ENCODE measurements around the gene FAS. TPM values are rescaled to one million over a fixed set of nuclear protein-coding genes. Genes with fewer than 3 reads are reported as not detected.

FAS gene
- total RNA-seq (2014; rRNA removed; shearing (Covaris generic); ENCODE audit: low replicate concordance), result 47.8 and 63.4 TPM in 2 replicates

DNA sequence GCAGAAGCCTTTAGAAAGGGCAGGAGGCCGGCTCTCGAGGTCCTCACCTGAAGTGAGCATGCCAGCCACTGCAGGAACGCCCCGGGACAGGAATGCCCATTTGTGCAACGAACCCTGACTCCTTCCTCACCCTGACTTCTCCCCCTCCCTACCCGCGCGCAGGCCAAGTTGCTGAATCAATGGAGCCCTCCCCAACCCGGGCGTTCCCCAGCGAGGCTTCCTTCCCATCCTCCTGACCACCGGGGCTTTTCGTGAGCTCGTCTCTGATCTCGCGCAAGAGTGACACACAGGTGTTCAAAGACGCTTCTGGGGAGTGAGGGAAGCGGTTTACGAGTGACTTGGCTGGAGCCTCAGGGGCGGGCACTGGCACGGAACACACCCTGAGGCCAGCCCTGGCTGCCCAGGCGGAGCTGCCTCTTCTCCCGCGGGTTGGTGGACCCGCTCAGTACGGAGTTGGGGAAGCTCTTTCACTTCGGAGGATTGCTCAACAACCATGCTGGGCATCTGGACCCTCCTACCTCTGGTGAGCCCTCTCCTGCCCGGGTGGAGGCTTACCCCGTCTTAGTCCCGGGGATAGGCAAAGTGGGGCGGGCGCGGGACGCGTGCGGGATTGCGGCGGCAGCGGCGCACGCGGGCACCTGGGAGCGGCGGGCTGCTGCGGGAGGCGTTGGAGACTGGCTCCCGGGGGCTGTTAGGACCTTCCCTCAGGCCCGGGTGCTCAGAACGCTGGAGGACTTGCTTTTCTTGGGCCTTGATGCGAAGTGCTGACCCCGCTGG, at the start of gene FAS:
TSS of gene FAS (plus strand) at position 415 of the 777 bp plus-strand sequence. CDS start at position 494, 79 bp downstream.
- peak; percentile 97 for DNase-seq (ENCODE audit: low read depth)
- in situ Hi-C loops (cut with HindIII; ENCODE audit: low pct_unique_long_range_greater_than_20kb, low sequenced_read_pairs), result no loop called here

DNA sequence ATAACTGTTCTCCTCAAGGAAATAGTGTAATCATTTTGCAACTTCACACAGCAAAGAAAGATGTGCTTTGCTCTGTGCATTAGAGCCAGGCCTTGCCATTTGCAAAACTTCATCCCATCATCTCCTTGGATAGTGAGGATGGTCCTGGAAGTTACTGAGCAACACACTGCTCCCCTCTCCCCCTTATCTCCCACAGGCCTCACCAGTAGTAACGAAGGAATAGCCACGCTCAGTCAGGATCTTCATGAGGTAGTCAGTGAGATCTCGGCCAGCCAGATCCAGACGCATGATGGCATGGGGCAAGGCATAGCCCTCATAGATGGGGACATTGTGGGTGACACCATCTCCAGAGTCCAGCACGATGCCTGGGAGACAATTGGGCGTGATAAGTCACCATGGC, 49.6 kb upstream of the FAS start:
- DNase-seq (ENCODE audit: low read depth), result no peak

DNA sequence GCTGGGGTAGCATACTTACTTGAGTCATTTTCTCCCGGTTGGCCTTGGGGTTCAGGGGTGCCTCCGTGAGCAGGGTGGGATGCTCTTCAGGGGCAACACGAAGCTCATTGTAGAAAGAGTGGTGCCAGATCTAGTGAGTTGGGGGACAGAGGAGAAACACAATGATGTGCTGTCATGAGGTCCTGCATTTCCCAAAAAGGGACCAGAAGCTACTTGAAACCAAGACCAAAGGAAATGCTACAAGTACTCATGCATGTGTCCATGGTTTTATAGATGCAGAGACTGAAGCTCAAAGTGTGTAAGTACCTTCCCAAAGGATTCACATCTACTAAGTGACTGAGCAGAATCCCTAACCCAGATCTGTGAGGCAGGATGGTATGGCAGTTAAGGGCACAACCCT, 46.8 kb upstream of the FAS start:
- in situ Hi-C loops (cut with HindIII; ENCODE audit: low pct_unique_long_range_greater_than_20kb, low sequenced_read_pairs), result no loop called here
- DNase-seq (ENCODE audit: low read depth), result no peak

More for the DNA sequence above, 49.6 kb upstream of the FAS start:
- in situ Hi-C loops (cut with HindIII; ENCODE audit: low pct_unique_long_range_greater_than_20kb, low sequenced_read_pairs), result no loop called here

DNA sequence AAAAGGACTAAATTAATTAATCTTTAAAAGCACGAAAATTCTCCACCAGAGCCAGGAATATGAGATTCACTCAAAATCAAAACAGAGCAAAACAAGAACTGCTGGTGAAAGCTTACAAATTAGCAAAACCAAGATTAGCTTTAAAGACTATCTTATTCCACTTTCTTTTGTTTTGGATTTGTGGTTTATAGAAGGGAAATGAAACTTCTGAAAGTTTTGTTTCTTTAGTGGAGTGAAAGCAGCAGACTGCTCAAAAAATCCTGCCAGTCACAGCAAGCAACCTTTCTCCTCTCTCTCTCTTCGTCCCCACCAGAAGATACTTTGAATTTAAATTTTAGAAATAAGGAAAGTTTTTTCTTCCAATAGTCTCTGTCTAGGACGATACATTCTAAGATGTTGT, 45.8 kb upstream of the FAS start:
- in situ Hi-C loops (cut with HindIII; ENCODE audit: low pct_unique_long_range_greater_than_20kb, low sequenced_read_pairs), result no loop called here
- DNase-seq (ENCODE audit: low read depth), result no peak

DNA sequence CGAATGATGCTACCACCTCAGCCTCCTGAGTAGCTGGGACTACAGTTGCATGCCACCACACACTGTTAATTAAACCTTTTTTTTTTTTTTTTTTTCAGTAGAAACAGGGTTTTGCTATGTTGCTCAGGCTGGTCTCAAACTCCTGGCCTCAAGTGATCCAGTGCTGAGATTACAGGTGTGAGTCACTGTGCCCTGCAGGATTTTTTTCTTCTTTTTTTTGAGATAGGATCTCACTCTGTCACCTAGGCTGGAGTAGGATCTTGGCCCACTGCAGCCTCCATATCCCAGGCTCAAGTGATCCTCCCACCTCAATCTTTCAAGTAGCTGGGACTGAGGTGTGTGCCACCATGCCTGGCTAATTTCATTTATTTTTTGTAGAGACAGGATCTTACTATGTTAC, 44.4 kb upstream of the FAS start:
- in situ Hi-C loops (cut with HindIII; ENCODE audit: low pct_unique_long_range_greater_than_20kb, low sequenced_read_pairs), result no loop called here
- no peak for DNase-seq (ENCODE audit: low read depth)

DNA sequence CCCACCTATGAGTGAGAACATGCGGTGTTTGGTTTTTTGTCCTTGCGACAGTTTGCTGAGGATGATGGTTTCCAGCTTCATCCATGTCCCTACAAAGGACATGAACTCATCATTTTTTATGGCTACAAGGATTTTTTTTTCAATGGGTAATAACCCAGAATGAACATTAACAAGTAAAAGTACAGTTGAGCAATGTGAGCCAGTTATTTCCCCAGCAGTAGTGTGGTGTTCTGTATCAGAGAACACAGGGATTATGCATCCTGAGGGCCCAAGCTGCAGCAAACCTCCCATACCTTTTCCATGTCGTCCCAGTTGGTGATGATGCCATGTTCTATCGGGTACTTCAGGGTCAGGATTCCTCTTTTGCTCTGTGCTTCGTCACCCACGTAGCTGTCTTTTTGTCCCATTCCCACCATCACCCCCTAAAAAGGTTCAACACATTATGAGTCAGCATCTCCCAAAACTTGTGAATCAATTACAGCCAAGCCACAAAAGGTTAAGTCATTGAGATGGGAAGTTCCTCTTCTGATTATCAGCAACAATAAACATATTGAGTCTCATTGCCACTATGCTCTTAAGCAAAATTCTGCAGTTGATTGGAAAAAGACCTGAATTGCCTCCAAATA, 43.5 kb upstream of the FAS start:
- DNase-seq (ENCODE audit: low read depth), result no peak
- in situ Hi-C loops (cut with HindIII; ENCODE audit: low pct_unique_long_range_greater_than_20kb, low sequenced_read_pairs), result no loop called here

DNA sequence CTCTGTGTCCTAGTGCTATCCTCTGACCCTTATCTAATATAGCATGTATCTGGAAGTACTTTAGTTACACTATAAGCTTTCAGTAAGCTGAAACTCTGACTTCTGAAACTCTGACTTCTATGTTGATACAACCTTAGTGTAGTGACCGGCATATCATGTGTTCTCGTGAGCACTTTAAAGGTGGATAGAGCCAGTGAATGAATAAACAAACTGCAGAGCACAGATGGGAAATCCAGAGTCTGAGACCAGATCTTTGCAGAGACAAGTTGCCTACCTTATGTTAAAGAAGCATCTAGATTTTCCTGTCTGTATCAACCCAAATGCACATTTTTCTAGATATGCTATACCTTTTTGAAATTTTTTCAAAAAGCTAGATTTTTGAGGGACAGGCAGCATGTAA, 41.5 kb upstream of the FAS start:
- in situ Hi-C loops (cut with HindIII; ENCODE audit: low pct_unique_long_range_greater_than_20kb, low sequenced_read_pairs), result no loop called here
- DNase-seq (ENCODE audit: low read depth), result no peak

DNA sequence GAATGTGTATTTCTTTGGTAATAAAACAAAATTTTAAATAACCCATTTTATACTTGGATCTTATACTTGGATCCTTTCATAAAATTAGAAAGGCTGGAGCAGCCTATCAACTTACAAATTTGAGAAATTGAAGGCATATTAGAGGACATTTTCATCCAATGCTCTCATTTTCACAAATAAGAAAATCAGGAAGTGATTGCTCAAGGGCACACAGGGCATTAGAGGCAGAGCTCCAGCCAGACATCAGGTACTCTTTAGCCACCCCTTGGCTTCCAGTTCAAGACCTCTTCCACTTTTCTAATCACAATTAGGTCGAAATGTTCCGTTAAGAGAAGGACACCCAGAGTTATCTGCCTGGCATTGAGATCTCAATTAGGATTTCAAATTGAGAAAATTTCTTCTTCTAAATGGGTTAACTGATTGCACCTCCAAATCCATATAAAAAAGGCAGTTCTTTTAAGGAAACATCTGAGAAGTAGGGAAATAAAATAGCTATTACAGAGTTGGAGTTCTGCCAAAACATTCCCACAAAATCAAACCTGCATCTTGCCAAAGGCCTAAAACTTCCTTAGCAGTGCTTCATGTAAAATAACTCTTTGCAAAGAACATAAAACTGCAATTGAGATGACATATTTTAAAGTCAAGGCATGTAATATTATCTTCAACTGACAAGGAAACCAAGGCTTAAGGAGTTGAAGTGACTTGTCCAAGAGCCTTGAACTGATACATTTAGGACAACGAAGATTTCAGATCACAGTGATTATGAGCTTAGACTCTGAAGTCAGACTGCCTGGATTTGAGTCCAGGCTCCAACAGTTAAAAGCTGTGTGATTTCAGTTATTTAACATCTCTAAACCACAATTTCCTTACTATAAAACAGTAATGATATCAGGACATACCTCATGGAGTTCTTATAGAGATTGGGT, 40.4 kb upstream of the FAS start:
- in situ Hi-C loops (cut with HindIII; ENCODE audit: low pct_unique_long_range_greater_than_20kb, low sequenced_read_pairs), result no loop called here

DNA sequence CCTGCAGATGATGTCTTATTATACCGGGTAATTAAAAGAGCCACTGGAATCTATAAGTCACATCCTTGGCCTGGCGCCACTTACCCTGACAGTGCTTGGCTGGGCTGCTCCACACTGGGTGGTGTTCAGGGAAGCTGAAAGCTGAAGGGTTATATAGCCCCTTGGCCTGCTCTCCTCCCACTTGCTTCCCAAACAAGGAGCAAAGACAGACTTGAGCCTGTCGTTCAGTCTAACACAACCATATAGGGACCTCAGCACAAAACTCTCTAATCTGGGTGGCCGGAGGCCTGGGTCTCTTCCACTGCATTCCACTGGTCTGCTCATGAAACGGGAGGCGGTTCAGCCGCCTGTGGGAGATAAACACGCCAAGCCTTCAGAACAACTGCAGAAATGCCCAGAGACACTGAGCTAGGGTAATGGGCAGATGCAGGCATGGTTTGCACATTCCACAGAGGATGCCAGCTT, 37.9 kb upstream of the FAS start, which contains the start of gene ACTA2:
TSS of gene ACTA2 (minus strand) at position 127 of the 465 bp plus-strand sequence. CDS start 3,843 bp downstream, outside the sequence.
- in situ Hi-C loops (cut with HindIII; ENCODE audit: low pct_unique_long_range_greater_than_20kb, low sequenced_read_pairs), result no loop called here
- DNase-seq (ENCODE audit: low read depth), result no peak

More for the DNA sequence above, 40.4 kb upstream of the FAS start:
- DNase-seq (ENCODE audit: low read depth), result no peak

DNA sequence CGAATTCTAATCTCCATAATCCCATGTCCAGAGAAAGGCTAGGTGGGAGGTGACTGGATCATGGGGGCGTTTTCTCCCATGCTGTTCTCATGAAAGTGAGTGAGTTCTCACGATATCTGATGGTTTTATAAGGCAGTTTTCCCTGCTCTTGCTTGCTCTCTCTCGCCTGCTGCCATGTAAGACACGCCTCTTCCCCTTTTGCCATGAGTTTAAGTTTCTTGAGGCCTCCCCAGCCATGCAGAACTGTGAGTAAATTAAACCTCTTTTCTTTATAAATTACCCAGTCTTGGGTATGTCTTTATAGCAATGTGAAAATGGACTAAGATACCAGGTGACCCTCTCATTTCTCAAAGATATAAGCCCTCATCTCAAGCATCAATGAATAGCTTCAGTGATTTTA, 36.9 kb upstream of the FAS start:
- DNase-seq (ENCODE audit: low read depth), result no peak
- in situ Hi-C loops (cut with HindIII; ENCODE audit: low pct_unique_long_range_greater_than_20kb, low sequenced_read_pairs), result no loop called here

DNA sequence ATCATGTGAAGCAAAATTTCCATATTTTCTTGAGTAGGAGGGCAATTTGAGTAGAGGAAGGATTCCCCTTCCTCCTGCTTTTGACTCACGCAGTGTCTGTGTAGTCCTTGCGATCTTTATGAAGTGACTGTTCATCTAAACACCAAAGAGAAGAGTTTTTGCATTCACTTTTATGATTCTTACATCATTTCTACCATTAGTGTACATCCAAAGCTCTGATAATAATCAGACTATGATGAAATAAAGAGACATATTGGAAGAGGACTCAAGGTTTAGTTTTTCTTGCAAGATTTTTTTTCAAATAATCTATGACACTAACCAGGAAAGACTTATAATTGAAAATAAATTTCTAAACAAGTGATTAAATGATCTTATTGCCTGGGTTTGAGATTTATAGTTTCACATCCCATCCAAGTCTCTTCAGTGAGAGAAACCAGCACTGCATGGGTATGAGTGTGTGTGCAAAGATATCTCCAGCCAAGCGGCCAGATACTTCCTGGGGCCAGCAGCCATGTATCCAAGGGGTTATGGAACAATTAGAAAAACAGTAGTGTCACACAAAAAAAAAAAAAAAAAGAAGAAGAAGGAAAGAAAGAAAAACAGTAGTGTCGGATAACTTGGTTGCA, 36.0 kb upstream of the FAS start:
- DNase-seq (ENCODE audit: low read depth), result no peak
- in situ Hi-C loops (cut with HindIII; ENCODE audit: low pct_unique_long_range_greater_than_20kb, low sequenced_read_pairs), result no loop called here

DNA sequence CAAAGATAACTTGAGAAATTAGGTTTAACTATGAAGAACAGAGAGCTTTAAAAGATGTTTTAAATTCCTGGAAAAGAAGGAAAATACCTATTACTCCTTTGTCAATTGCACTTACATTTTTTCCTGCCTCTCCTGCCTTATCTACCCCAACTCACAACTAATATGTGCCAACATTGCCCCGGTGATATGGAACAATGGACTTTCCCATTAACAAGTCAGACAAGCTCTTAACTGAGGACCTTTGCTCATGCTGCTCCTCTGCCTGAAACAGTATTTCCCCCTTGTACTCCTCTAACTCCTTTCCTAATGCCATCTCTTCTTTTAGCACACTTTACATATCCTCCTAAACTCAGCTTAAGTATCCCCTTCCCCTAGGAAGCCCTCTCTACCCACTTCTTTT, 33.2 kb upstream of the FAS start:
- DNase-seq (ENCODE audit: low read depth), result no peak
- in situ Hi-C loops (cut with HindIII; ENCODE audit: low pct_unique_long_range_greater_than_20kb, low sequenced_read_pairs), result no loop called here

DNA sequence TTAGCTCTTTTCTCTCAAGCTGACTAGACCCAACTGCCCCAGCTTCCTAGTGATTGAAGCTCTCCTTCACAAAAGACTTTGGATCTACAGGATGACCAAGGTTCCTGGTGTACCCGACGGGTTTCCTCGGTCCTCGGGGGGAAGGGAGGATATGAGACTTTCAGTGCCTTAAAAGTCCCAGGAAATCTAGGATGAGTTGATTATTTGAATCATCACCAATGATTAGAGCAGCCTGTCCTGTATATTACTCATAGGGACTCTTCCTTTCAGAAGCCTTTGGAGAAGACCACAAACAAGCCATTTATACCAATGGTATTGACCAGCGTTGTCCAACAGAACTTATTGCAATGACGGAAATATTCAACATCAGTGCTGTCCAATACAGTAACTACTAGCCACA, 31.9 kb upstream of the FAS start:
- in situ Hi-C loops (cut with HindIII; ENCODE audit: low pct_unique_long_range_greater_than_20kb, low sequenced_read_pairs), result no loop called here

DNA sequence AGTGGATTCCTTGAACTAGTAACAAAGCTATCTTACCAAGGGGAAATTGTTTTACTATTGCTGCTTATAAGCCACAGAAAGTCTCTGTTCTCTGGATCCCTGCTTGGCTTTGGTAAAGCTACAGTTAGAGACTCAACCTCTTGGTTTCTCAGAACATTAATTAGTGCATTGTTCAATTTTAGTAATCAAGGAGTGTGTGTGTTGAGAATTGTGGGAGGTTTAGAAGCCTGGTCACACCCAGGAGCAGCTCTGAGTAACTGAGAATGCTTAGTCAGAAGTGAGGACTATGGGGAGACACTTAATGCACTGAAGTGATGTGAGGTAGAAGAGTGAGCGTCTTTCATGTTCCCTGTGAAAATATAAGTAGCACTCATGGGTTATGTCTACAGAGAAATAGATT, 29.8 kb upstream of the FAS start:
- in situ Hi-C loops (cut with HindIII; ENCODE audit: low pct_unique_long_range_greater_than_20kb, low sequenced_read_pairs), result no loop called here
- DNase-seq (ENCODE audit: low read depth), result no peak

More for the DNA sequence above, 31.9 kb upstream of the FAS start:
- no peak for DNase-seq (ENCODE audit: low read depth)

DNA sequence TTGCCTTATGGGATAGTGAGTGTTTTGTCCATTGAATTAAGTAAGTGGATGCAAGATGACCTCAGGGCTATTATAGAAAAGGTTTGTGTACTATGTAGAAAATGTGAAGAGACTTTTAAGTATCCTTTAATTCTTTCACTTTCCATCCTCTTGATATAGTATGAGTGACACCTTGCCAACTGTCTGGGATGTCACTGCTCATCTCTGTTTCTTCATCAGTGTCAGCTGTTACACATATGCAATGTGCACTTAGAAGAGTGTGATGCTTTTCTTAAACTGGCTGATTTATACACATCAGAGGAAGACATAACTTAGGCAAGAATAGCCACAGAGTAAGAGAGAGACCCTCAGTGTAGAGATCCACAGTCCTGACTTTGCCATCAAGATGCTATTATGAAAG, 29.3 kb upstream of the FAS start:
- no peak for DNase-seq (ENCODE audit: low read depth)
- in situ Hi-C loops (cut with HindIII; ENCODE audit: low pct_unique_long_range_greater_than_20kb, low sequenced_read_pairs), result no loop called here

DNA sequence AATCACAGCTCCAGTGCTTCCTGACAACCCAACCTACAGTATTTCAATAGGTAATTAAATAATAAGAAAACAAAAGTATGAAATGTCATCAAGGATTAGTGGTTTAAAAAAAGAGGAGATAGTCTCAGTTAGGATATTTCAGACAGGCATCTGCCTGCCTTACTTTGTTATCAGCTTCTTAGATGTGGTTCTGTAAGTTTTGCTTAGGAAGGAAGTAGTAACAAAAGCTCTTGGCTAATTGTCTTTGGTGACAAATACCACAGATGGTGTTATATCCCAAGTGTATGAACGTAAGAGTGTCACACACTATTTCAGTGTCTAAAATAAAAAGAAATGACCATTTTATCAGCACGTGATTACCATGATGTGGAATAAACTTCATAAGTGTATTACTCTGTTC, 28.3 kb upstream of the FAS start:
- no peak for DNase-seq (ENCODE audit: low read depth)
- in situ Hi-C loops (cut with HindIII; ENCODE audit: low pct_unique_long_range_greater_than_20kb, low sequenced_read_pairs), result no loop called here

DNA sequence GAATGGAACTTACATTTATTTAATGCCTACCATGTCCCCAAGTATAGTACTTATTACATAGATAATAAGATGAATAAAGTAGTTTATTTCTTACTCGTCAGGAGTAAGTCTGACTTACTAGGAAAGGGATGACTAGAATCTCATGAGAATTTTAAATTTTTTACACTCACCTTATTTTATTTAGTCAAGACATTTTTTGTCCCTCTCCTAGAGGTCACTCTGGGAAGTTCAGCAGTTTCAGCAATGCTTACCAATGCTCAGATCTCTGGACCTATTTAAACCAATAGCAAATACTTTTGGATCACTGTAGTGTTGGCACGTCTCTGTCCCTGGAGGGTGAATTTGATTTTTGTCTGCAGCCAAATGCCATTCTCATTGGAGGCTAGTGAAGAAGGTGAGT, 27.3 kb upstream of the FAS start:
- no peak for DNase-seq (ENCODE audit: low read depth)
- in situ Hi-C loops (cut with HindIII; ENCODE audit: low pct_unique_long_range_greater_than_20kb, low sequenced_read_pairs), result no loop called here

DNA sequence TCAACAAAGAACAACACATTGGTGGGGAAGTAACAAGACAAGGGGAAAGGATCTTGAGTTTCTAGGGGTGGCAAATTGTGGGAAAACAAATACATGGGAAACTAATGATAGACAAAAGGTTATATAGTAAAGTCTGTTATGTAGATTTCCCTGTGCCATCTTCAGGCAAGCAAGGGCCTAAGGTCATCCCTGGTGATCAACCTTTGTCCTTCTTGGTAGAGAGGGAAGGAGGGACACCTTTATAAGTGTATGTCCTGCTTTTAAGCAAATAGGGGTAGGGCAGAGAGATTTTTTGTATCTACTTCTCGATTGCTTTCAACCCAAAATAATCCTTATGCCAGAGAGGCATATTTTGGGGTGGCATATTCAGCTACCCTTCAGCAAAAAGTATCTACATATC, 26.2 kb upstream of the FAS start:
- DNase-seq (ENCODE audit: low read depth), result no peak
- in situ Hi-C loops (cut with HindIII; ENCODE audit: low pct_unique_long_range_greater_than_20kb, low sequenced_read_pairs), result no loop called here
